SU-DHL-6 (cell line): ENCODE measurements around the gene HLA-DOA.

Experiments used
- H2AFZ ChIP-seq: fragments of 200-600 bp; sonication (generic); 2 replicates; pipeline ENCODE4 v1.6.1; 2014; ENCODE audit warnings: low read depth, mild to moderate bottlenecking, moderate library complexity, mixed read lengths, antibody characterized with exemption, low read length; ENCODE audit not compliant: severe bottlenecking
- H3F3A ChIP-seq: fragments of 200-600 bp; shearing (Covaris generic); 2 replicates; pipeline ENCODE4 v1.6.0; 2016; ENCODE audit warnings: antibody characterized with exemption, mild to moderate bottlenecking; ENCODE audit not compliant: insufficient read depth
- H3K27ac ChIP-seq: fragments of 200-600 bp; sonication (generic); 2 replicates; pipeline ENCODE4 v1.5.1; 2016; ENCODE audit warnings: low read depth, mild to moderate bottlenecking, low read length, moderate library complexity, mixed read lengths
- H3K27me3 ChIP-seq: fragments of 200-600 bp; sonication (generic), shearing (Covaris generic); 2 replicates; pipeline ENCODE4 v1.6.0; 2014; ENCODE audit warnings: mild to moderate bottlenecking, low read length
- H3K36me3 ChIP-seq: fragments of 200-600 bp; sonication (generic); 2 replicates; pipeline ENCODE4 v1.6.1; 2014; ENCODE audit warnings: mild to moderate bottlenecking, low read length, mixed read lengths
- H3K4me2 ChIP-seq: fragments of 300-600, 200-600 bp; shearing (Covaris generic), sonication (generic); 2 replicates; pipeline ENCODE4 v1.6.0; 2014; ENCODE audit warnings: low read length, low read depth, mild to moderate bottlenecking; ENCODE audit not compliant: poor library complexity, severe bottlenecking
- H3K4me3 ChIP-seq: fragments of 200-600 bp; sonication (generic); 2 replicates; pipeline ENCODE4 v1.5.1; 2014; ENCODE audit warnings: antibody characterized with exemption, low read length, mild to moderate bottlenecking, mixed read lengths; ENCODE audit not compliant: insufficient read depth, poor library complexity, severe bottlenecking
- H3K79me2 ChIP-seq: fragments of 200-600 bp; sonication (generic); 2 replicates; pipeline ENCODE4 v1.6.1; 2014; ENCODE audit warnings: mild to moderate bottlenecking, low read length, moderate library complexity; ENCODE audit not compliant: insufficient read depth
- H3K9ac ChIP-seq: fragments of 200-600 bp; sonication (generic); 2 replicates; pipeline ENCODE4 v1.7.0; 2014; ENCODE audit warnings: mild to moderate bottlenecking, low read length
- H3K9me2 ChIP-seq: fragments of 200-600 bp; sonication (generic); replicated peaks from 2 replicates; pipeline ENCODE4 v1.6.1; 2014; ENCODE audit warnings: low read length; ENCODE audit not compliant: insufficient read depth
- H3K9me3 ChIP-seq: fragments of 200-600 bp; sonication (generic); 2 replicates; pipeline ENCODE4 v1.6.1; 2014; ENCODE audit warnings: low read length, mixed read lengths; ENCODE audit not compliant: insufficient read depth
- H4K20me1 ChIP-seq: fragments of 200-600 bp; sonication (generic); 2 replicates; pipeline ENCODE4 v1.6.1; 2014; ENCODE audit warnings: low read depth, mild to moderate bottlenecking, antibody characterized with exemption, low read length, moderate library complexity, mixed read lengths
- CTCF ChIP-seq: fragments of 200-600 bp; sonication (generic); IDR thresholded peaks from one replicate; pipeline ENCODE4 v1.5.1; 2017; ENCODE audit warnings: antibody characterized with exemption, mild to moderate bottlenecking, low read length, moderate library complexity; ENCODE audit not compliant: insufficient read depth, poor library complexity, severe bottlenecking
- EZH2phosphoT487 ChIP-seq: fragments of 200-600 bp; sonication (generic), shearing (Covaris generic); conservative IDR thresholded peaks from 2 replicates; pipeline ENCODE4 v1.6.1; 2018; ENCODE audit warnings: mild to moderate bottlenecking, antibody characterized with exemption, low read length, moderate library complexity, mixed read lengths

The HLA-DOA gene

GRCh38 chr6:33019372-33019771 lies 10.0 kb upstream of the HLA-DOA start:
- H2AFZ ChIP-seq = peak overlapping the region; percentile 55
- H3K27ac ChIP-seq = no peak overlapping the region
- H3K9me2 ChIP-seq = no peaks in the 10 kb centered on the region
- H3K9me3 ChIP-seq = no peaks in the 10 kb centered on the region
- H3K9ac ChIP-seq = peak overlapping the region; percentile 26; the same call in 1 of the 2 replicates
- H3K27me3 ChIP-seq = no peaks in the 10 kb centered on the region
- no peak for TF ChIP-seq CTCF
- no peak for TF ChIP-seq EZH2phosphoT487
- H3K79me2 ChIP-seq = no peaks in the 10 kb centered on the region
- no peaks in the 10 kb centered on the region; the same call in 1 of the 2 replicates for H3F3A ChIP-seq
- H3K36me3 ChIP-seq = no peaks in the 10 kb centered on the region
- peak overlapping the region; percentile 27 for H3K4me3 ChIP-seq
- no peaks in the 10 kb centered on the region for H4K20me1 ChIP-seq
- H3K4me2 ChIP-seq = peak overlapping the region; percentile 61

GRCh38 chr6:33018904-33019303 lies 9.5 kb upstream of the HLA-DOA start:
- no peaks in the 10 kb centered on the region for H3K9me2 ChIP-seq
- TF ChIP-seq CTCF (no peak), EZH2phosphoT487 (no peak)
- no peaks in the 10 kb centered on the region for H3K79me2 ChIP-seq
- no peaks in the 10 kb centered on the region; the same call in 1 of the 2 replicates for H3F3A ChIP-seq
- peak overlapping the region; percentile 55 for H2AFZ ChIP-seq
- no peaks in the 10 kb centered on the region for H3K36me3 ChIP-seq
- peak overlapping the region; percentile 26; the same call in 1 of the 2 replicates for H3K9ac ChIP-seq
- no peaks in the 10 kb centered on the region for H3K9me3 ChIP-seq
- peak overlapping the region; percentile 27 for H3K4me3 ChIP-seq
- H3K27me3 ChIP-seq = no peaks in the 10 kb centered on the region
- H3K4me2 ChIP-seq = peak overlapping the region; percentile 61
- H4K20me1 ChIP-seq = no peaks in the 10 kb centered on the region
- no peak overlapping the region for H3K27ac ChIP-seq

- H3K4me3 ChIP-seq = peak overlapping the region; percentile 27
- H3K27me3 ChIP-seq = no peaks in the 10 kb centered on the region
- H3K9me3 ChIP-seq = no peaks in the 10 kb centered on the region
- no peaks in the 10 kb centered on the region for H3K36me3 ChIP-seq
- no peaks in the 10 kb centered on the region for H3K9me2 ChIP-seq
- no peaks in the 10 kb centered on the region for H4K20me1 ChIP-seq
- H3K9ac ChIP-seq = no peak overlapping the region
- no peak for TF ChIP-seq CTCF
- TF ChIP-seq EZH2phosphoT487 = no peak
- H3K79me2 ChIP-seq = no peaks in the 10 kb centered on the region
- no peak overlapping the region for H2AFZ ChIP-seq
- no peaks in the 10 kb centered on the region; the same call in 1 of the 2 replicates for H3F3A ChIP-seq
- H3K27ac ChIP-seq = no peak overlapping the region
- peak overlapping the region; percentile 61 for H3K4me2 ChIP-seq
Measured at GRCh38 chr6:33018418-33018817, 9.0 kb upstream of the HLA-DOA start.
